ENCODE measurements around the gene RPS6KB1.
"Not testable (repeated sequence)": the region's sequence is repeated elsewhere in the genome, so short reads cannot be mapped to it uniquely, and the experiment has no call there.

Gene RPS6KB1

DNA sequence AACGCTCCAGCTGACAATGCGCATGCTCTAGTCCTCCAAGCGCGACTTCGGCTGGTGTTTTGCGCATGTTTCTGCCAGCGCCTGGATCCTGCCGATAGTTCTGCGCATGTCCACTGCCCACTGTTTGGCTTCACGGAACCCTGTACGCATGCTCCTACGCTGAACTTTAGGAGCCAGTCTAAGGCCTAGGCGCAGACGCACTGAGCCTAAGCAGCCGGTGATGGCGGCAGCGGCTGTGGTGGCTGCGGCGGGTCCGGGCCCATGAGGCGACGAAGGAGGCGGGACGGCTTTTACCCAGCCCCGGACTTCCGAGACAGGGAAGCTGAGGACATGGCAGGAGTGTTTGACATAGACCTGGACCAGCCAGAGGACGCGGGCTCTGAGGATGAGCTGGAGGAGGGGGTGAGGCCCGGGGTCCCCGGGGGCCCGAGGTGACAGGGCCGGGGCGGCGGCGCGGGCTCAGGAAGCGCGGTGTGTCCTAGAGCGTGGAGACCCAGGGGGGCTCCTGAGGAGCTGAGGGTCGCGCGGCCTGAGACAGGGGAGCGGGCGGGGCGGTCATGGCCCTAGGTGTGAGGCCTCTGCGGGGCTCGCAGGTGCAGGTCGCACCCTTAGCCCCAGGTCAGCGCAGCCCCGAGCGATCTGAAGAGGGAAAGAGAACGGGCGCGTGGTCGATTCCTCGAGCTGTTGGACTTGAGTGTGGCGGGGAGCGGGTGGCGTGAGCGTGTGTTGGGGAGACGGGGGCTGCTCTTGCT lies at the start of gene RPS6KB1, which contains the start of gene TUBD1:
RPS6KB1 (plus strand) TSS at position 198 of the 752 bp plus-strand sequence; CDS start at position 262, 64 bp downstream.
TUBD1 (minus strand) TSS at position 20 of the 752 bp plus-strand sequence. CDS start 1,941 bp downstream, outside the sequence.
- no peak for DNase-seq

DNA sequence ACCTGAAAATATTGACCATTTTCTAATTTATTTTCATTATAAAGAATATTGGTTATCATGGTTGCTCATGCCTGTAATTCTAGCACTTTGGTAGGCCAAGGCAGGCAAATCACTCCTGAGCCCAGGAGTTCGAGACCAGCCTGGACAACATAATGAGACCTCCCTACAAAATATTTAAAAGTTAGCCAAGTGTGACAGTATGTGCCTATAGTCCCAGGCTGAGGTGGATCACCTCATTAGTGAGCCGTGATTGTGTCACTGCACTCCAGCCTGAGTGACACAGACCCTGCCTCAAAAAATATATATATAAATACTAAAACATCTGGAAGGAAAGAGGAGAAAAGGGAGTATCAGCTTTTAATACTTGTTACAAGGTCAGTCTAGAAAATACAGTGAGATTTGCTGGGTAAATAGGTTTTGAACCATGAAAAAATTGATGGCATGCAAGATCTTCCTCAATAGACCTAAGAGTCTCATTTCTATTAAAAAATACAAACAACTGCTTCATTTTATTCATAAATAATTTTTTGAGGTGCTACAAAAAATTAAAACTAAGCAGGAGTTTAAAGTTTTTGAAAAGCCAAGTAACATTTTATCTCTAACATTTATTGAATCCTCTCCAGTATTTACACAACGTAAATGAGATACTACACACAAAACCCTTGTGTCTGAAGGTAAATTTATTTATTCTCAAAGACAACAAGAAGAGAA lies 47.9 kb upstream of the RPS6KB1 start:
- DNase-seq: peak; percentile 93

DNA sequence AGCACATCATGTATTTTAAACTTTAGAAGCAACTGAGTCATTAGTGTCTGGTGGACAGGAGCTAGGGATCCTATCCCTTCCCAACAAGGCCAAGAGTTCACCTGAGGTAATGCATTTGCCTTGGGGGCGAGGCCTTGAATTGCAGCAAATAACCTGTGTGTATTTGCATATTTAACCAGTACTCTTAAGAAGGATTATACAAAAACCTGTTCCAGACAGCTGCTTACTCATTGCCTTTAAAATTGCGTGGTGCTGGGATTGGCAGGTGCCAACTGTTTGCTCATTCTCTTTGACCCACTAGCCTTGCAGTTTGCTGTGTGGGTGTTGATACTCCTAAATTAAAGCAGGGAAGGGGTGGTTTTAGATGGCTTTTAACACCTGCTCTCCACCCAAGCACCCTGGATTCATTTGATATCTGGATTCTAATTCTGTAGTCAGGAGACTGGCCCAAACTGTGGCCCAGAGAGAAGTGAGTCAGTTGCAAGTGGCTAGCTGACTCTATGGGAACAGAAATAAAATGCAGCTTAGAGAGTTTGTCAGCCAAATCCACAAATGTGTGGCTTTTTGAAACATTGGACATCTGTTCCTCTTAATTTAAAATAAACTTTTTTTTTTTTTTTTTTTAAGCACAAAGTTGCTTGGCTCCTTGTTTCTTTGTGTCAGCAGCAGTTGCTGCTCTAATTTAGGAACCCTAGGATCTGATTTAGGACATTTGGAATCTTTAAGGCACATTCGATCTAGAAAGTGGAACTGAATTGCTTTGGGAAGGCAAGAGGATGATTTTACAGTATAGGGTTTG lies 47.1 kb upstream of the RPS6KB1 start:
- peak; percentile 92 for DNase-seq

DNA sequence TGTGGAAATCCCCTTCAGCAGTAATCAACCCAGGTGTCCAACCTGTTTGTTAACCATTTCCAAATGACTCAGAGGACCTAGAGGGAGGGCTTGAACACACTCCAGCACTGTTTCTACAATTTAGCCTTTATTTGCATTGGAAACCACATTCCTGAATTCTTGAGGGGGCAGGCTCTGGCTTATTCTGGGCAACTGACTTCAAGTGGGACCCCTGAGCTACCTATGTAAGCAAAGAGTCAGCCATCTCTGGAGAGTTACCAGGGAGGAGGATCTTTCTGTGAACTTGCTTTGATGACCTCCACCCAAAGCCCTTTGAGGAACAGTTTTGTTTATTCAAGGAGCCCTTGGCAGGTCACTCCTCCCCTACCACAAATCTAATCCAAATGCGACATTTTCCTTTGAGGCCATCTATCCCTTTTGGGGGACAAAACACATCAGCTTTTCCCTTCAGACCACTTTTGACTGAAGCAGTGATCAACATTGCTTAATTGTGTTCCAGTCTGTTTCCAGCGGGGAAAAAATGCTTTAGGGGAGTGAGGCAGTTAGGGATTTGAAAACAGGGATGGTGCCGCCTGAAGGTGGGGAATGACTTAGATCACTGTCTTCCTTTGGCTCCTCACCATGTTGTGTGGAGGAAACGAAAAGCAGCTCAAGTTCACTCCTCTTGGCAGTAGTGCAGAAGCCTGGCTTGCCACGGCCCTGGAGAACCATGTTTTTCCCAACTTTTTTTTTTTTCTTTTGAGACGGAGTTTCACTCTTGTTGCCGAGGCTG lies 46.3 kb upstream of the RPS6KB1 start:
- peak; percentile 97 for DNase-seq

DNA sequence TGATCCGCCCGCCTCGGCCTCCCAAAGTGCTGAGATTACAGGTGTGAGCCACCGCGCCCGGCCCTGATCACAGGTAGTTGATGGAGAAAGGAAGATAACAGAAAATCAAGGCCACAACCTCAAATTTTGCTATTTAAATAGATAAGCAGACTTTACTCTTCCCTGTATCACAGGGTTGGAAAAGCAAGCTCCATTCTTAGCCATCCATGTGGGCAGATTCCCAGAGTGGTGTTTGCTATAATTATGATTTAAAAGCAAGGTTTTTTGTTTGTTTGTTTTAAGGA lies 44.6 kb upstream of the RPS6KB1 start:
- no peak for DNase-seq

DNA sequence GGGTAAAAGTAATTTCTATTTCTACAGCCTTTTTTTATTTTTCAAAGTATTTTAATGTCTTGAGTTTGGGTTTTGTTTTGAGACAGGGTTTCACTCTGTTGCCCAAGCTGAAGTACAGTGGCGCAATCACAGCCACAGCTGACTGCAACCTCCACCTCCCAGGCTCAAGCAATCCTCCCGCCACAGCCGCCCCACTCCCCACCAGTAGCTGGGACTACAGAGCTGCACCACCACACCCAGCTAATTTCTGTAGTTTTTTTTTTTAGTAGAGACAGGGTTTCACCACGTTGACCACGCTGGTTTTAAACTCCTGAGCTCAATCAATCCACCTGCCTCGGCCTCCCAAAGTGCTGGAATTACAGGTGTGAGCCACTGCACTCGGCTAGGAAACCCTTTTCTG lies 44.1 kb upstream of the RPS6KB1 start:
- peak; percentile 66 for DNase-seq

DNA sequence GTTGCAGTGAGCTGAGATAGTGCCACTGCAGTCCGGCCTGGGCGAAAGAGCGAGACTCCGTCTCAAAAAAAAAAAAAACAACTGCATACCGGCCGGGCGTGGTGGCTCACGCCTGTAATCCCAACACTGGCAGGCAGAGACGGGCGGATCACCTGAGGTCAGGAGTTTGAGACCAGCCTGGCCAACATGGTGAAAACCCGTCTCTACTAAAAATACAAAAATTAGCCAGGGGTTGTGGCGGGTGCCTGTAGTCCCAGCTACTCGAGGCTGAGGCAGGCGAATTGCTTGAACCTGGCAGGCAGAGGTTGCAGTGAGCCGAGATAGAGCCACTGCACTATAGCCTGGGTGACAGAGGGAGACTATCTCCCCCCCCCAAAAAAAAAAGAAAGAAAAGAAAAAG lies 42.6 kb upstream of the RPS6KB1 start:
- DNase-seq: not testable (repeated sequence)

DNA sequence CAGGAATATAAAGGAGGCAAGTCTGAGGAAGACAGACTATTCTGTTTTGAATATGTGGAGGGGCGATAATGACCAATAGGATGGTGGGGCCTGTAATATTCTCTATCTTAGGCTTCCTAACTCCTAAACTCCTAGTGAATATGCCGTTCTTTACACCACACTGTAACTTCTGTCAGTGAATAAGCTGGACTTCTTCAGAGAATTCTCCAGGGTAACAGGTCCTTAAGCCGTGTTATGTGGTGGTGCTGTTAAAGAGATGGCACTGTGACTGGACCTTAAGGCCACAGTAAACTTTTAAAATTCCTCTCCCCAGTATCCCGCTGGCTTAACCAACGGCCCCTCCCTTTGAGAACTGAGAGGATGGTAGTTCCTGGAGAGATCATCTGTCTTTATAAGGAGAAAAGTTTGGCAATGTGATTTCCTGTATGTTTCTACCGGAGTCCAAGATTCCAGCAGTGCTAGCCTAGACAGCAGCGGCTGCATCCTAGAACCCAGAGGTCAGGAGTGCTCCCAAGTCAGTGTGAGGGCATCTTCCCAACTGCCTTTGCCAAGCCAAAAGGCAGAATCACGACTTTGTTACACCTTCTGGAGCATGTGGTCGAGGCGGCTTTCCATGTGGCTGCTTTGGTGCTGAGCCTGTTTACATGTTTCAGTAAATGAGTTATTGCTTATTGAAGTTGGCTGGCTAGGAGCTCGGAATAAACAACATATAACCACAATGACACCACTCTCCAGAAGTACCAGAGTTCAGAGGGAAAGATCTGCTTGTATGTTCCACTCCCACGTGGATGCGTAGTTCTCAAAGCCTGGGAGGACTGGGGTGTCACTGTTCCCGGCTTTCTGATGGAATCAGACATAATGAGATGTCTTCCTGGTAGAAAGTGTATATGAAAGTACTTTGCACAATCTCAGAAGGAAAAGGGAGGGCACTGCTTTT lies 41.2 kb upstream of the RPS6KB1 start:
- DNase-seq: peak; percentile 80

DNA sequence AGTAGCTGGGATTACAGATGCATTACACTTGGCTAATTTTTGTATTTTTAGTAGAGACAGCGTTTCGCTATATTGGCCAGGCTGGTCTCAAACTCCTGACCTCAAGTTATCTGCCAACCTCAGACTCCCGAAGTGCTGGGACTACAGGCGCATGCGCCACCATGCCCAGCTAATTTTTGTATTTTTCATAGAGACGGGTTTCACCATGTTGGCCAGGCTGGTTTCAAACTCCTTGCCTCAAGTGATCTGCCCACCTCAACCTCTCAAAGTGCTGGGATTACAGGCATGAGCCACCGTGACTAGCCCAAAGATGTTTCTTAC lies 40.1 kb upstream of the RPS6KB1 start:
- not testable (repeated sequence) for DNase-seq

DNA sequence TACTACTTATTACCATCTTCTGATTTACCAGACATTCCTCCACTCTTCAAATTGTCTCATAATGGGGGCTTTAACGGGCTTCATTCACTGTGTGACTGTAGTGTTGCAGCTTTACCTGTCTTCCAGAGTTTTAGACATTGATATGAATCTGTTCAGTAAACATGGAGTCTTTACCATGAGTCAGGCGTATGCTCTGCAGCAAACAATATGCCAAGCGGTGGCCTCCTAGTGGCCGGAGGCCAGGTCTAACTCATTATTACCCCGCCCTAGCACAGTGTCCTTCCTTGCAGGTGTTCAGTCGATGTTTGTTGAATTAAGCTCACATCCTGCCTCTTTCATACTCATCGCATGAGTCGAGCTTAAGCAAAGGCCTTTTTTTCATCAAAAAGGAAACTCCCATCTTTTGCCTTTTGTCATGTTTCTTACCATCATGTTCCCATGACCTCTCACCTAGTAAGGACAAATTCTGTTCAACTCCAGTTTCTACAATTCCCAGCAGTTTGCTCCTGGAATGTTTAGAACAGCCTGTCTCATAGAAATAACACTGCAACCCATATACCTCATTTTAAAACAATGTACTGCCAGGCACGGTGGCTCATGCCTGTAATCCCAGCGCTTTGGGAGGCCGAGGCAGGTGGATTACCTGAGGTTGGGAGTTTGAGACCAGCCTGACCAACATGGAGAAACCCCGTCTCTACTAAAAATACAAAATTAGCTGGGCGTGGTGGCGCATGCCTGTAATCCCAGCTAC lies 39.6 kb upstream of the RPS6KB1 start:
- peak; percentile 95 for DNase-seq

DNA sequence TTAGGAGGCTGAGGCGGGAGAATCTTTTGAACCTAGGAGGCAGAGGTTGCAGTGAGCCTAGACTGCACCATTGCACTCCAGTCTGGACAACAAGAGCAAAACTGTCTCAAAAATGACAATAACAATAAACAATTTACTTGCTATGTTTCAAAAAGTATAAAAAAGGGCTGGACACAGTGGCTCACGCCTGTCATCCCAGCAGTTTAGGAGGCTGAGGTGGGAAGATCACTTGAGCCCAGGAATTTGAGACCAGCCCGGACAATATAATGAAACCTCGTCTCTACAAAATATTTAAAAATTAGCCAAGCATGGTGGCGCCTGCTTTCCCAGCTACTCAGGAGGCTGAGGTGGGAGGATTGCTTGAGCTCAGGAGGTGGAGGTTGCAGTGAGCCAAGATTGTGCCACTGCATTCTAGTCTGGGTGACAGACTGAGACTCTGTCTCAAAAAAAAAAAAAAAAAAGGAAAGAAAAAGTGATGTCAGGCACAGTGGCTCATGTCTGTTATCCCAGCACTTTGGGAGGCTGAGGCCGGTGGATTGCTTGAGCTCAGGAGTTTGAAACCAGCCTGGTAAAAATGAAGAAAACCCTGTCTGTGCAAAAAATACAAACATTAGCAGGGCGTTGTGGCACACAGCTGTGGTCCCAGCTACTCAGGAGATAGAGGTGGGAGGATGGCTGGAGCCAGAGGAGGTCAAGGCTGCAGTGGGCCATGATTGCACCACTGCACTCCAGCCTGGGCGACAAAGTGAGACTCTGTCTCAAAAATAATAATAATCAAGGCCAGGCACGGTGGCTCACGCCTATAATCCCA lies 38.8 kb upstream of the RPS6KB1 start:
- not testable (repeated sequence) for DNase-seq

DNA sequence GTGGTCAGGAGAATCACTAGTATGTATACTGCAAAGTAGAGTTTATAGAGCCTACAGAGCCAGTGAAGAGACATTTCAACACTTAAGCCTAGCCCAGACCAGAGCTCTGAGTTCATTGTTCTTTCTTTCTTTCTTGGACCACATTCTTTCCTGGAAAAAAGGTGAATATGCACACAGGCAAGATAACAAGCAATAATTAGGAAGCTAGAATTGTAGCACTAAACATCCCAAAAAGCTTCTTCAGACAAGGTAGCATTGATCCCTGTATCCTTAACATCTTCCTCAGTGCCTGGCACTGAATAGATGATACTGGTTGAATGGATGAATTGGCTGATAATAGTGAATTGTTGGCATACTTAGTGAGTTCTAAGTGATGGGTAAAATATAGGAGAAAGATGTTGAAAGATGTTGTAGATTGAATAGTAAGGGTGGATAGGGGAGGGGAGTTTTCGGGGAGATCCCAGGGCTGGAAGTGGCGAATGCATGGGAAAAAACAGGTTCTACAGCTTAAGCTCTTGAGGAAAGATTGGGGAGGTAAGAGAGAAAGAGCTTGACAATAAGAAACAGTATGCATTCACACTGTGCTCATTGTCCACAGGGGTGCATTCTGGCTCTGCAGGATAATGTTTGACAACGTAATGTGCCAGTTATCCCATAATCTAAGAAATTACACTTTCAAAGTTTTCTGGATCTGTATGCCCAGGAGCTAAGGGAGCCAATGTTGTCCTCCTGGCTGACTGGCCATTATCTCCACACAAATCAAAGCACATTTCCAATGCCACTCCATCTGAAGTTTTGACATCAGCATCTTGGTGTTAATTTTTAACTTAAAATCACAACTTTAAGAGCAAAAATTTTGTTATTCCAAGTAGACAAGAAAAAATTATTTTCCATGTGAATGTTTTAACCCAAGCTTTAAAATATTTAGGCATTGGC lies 35.8 kb upstream of the RPS6KB1 start:
- DNase-seq: no peak

DNA sequence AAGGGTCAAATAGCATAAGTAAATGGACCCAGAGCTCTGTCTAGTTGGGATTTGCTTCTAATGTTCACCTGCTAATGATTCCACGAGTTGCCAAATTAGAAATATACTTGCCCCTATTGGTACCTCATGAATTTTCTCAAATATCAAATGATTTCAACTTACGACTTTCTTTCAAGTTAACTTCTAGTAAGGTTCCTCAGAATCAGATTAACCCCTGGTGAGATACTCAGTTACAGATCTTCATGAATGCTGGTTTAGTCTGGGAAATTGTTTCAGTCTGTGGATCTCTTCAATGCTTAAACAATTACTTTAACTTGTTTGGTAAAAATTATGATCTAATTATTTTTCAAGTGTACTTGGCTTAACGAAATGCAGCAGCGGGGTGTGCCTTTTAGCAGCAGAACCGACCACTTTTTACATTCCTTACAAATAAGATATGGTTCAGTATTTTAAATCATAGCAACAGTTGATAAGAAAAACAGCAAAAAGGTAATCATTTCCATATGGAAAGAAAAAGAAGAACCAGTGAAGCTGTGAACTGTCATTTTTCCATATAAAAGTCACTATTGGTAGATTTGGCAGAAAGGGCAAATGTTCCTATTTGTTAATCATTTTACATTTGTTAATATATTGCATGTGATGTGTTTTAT lies 34.6 kb upstream of the RPS6KB1 start:
- DNase-seq: no peak

DNA sequence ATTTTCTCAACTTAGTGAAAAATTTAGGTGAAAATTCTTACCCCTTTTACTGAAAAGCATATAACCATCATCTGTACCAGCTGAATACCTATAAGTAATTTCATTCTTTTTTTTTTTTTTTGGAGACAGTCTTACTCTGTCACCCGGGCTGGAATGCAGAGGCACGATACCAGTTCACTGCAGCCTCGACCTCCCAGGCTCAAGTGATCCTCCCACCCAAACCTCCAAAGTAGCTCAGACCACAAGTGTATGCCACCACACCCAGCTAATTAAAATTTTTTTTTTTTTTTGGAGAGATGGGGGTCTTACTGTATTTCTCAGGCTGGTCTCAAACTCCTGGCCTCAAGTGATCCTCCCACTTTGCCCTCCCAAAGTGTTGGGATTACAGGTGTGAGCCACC lies 34.0 kb upstream of the RPS6KB1 start:
- no peak for DNase-seq

DNA sequence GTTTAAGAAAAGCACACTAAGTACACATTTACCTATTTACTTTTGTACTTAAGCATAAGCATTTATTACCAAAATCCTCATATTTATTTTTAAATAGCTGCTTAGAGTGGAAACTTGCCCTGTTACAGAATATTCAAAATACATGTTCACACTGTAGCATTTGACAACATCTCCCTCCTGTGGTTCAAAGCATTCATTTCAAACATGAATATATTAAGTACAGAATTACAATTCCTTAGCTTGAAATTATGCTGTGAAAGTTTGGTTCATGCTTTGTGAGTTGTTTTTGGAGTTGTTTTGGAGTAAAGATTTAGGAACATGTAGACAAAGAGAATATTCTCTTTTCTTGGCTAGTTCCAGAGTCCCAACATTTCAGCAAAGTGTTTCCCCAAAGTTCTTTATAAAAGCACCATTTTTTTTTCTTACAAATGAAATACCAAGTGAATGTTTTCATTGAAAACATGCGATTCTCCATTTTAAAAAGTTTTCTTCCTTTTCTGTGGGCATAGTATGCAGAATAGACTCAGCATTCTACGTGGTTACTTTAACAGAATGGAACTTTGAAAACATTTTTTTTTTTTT lies 33.4 kb upstream of the RPS6KB1 start:
- DNase-seq: peak; percentile 40

DNA sequence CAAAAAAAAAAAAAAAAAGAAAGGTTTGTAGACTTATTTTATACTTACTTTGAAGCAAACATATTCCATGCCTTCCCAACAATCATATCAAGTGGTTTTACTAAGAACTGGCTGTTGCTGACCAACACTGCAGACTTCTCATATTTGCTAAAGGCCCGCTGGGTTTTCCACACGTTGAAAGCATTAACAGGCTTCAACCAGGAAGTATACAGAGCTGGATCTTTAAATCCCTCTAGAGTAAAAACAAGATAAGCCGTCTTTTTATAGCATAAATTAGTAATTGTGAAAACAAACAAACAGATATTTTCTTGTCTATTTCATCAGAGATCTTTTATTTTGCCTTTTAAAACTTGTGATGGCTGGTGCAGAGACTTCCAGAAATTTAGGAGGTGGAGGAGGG lies 29.3 kb upstream of the RPS6KB1 start:
- DNase-seq: no peak

DNA sequence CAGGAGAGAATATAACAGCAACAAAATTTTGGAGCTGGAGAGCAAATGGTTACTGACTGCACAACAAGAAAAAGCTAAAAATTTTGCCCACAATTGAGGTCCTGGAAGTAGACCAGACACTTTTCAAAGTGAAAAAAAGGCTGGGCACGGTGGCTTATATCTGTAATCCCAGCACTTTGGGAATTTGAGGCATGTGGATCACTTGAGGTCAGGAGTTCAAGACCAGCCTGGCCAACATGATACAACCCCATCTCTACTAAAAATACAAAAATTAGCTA lies 23.0 kb upstream of the RPS6KB1 start:
- no peak for DNase-seq

DNA sequence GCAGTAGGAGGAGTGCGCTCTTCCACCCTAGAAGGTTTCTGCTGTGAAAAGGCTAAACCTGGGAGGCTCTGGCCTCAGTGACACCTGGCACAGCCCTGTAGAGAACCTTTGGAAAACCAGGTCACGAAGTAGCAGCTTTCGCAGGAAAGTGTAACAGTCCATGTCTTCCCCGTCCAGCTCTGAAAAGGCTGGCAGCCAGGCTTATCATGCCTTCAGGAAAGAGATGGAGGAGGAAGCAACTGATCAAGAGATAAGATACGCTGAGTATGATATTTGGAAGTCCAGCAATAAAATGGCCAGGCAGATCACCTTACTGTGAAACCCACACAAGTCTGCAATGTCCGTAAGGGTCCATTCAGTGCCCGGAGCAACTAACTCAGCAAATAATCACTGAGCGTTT lies 22.4 kb upstream of the RPS6KB1 start:
- DNase-seq: no peak

All from kidney glomerular epithelial cell (primary cell).